Bronchial epithelial cell (primary cell): ENCODE results near the gene NKAIN2. TPM values are rescaled to one million over a fixed set of nuclear protein-coding genes. Genes with fewer than 3 reads are reported as not detected.
"Not testable (repeated sequence)": the region's sequence is repeated elsewhere in the genome, so short reads cannot be mapped to it uniquely, and the experiment has no call there.

Source experiments
- DNase-seq: peaks from one replicate; pipeline ENCODE4 v3.0.0-alpha.2; 2010; ENCODE audit warnings: low read depth
- FAIRE-seq: peaks from 2 replicates; lab custom pipeline; 2011; peaks lifted over from hg19 to GRCh38; lab: Jason Lieb, UNC
- H3K27me3 ChIP-seq: 2 replicates; pipeline ENCODE4 v1.5.1; 2011; ENCODE audit warnings: low read length; ENCODE audit not compliant: control insufficient read depth, insufficient read depth
- H3K36me3 ChIP-seq: 2 replicates; pipeline ENCODE4 v1.5.1; 2011; ENCODE audit warnings: low read length; ENCODE audit not compliant: control insufficient read depth, insufficient read depth
- H3K4me3 ChIP-seq: 2 replicates; pipeline ENCODE4 v1.5.1; 2011; ENCODE audit warnings: mild to moderate bottlenecking, low read depth, low read length, control low read depth
- CTCF ChIP-seq: IDR thresholded peaks from 2 replicates; pipeline ENCODE4 v1.5.1; 2011; ENCODE audit warnings: mild to moderate bottlenecking, moderate library complexity, low read length, control low read depth, inconsistent platforms; ENCODE audit not compliant: insufficient read depth, severe bottlenecking
- total RNA-seq: library from RNA; depleted of rRNA; stranded (reverse); fragments of >200 nt; gene quantifications from 2 replicates; pipeline ENCODE4 v1.2.1, GENCODE V29; 2014

Gene NKAIN2
- total RNA-seq, 1 donor from 2014 or later = under 0.01 TPM

- H3K27me3 ChIP-seq = no peaks in the 10 kb centered on the region
Observed at GRCh38 chr6:124008000-124008987, 204.6 kb downstream of the NKAIN2 start.

GRCh38 chr6:124008988-124009765, 205.5 kb downstream of the NKAIN2 start:
- no peak for TF ChIP-seq CTCF
- H3K4me3 ChIP-seq = no peak overlapping the region
- H3K36me3 ChIP-seq = no peaks in the 10 kb centered on the region
- FAIRE-seq = no peak
- no peaks in the 10 kb centered on the region for H3K27me3 ChIP-seq
- no peak for DNase-seq

More at GRCh38 chr6:124008000-124008987, 204.6 kb downstream of the NKAIN2 start:
- no peak for TF ChIP-seq CTCF
- DNase-seq (no peak), FAIRE-seq (no peak)
- no peaks in the 10 kb centered on the region for H3K36me3 ChIP-seq
- H3K4me3 ChIP-seq = no peak overlapping the region

- no peak for DNase-seq
- FAIRE-seq = no peak
- no peaks in the 10 kb centered on the region for H3K36me3 ChIP-seq
- no peak for TF ChIP-seq CTCF
- H3K27me3 ChIP-seq = no peaks in the 10 kb centered on the region
- H3K4me3 ChIP-seq = no peak overlapping the region
Observed at GRCh38 chr6:124010574-124010973, 206.9 kb downstream of the NKAIN2 start.

- no peak for TF ChIP-seq CTCF
- Histone ChIP-seq H3K36me3 (no peaks in the 10 kb centered on the region), H3K27me3 (no peaks in the 10 kb centered on the region), H3K4me3 (no peak overlapping the region)
- no peak for DNase-seq
- no peak for FAIRE-seq
Observed at GRCh38 chr6:124011180-124011579, 207.5 kb downstream of the NKAIN2 start.

- DNase-seq, H3K4me3 ChIP-seq, H3K36me3 ChIP-seq, FAIRE-seq, H3K27me3 ChIP-seq: not testable (repeated sequence)
Observed at GRCh38 chr6:124022051-124022450, 218.4 kb downstream of the NKAIN2 start.

GRCh38 chr6:124022641-124023040, 219.0 kb downstream of the NKAIN2 start:
- no peaks in the 10 kb centered on the region for H3K27me3 ChIP-seq
- FAIRE-seq = no peak

More at GRCh38 chr6:124022641-124023040, 219.0 kb downstream of the NKAIN2 start:
- H3K36me3 ChIP-seq = no peaks in the 10 kb centered on the region
- DNase-seq = no peak
- TF ChIP-seq CTCF = no peak
- H3K4me3 ChIP-seq = no peak overlapping the region
